Fibroblast of gingiva (primary cell): Measurements from ENCODE around the gene TNRC18.
"Not testable (repeated sequence)": the region's sequence is repeated elsewhere in the genome, so short reads cannot be mapped to it uniquely, and the experiment has no call there.

Experiments used
- DNase-seq: peaks from one replicate; pipeline ENCODE4 v3.0.0-alpha.2; 2011; ENCODE audit warnings: low read depth

TNRC18 gene

DNA sequence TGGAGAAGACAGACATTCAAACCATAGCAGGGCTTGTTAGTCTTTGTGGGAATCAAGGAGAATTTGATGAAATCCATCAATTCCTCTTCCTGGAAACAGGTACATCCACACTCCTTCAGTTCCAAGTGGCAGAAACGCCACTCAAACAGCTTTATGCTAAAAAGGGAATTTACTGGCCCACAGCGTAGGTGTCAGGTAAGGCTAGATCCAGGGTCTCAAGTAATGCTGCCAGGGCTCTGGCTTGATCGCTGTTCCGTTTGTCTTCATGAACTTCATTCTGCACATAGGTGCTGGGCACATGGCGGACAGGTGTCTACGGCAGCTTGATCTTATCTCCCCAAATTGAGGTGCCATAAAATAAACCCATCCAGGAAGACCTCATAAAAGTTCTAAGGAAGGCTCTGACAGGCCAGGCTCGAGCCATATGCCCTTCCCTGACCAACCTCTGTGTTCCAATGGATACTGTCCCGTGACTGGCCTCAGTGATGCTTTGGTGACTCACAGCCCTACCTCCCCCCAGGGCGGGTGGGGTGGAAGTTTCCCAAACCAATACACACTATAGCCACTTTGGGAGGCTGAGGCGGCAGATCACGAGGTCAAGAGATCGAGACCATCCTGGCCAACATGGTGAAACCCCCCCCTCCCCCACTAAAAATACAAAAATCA lies 153.5 kb downstream of the TNRC18 start:
- DNase-seq: not testable (repeated sequence)

DNA sequence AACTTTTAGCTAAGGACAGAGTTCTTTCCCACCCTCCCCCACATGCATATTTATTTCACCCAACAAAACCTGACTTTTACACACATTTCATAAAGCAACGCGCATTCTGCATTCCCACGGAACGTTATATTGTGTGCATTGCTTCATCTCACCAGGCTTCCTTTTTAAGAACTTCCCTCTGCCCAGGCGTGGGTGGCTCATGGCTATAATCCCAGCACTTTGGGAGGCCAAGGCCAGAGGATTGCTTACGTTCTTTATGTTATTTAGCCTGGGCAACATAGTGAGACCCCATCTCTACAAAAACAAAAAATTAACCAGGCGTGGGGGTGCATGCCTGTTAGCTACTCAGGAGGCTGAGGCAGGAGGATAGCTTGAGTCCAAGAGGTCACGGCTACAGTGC lies 155.8 kb downstream of the TNRC18 start:
- not testable (repeated sequence) for DNase-seq

DNA sequence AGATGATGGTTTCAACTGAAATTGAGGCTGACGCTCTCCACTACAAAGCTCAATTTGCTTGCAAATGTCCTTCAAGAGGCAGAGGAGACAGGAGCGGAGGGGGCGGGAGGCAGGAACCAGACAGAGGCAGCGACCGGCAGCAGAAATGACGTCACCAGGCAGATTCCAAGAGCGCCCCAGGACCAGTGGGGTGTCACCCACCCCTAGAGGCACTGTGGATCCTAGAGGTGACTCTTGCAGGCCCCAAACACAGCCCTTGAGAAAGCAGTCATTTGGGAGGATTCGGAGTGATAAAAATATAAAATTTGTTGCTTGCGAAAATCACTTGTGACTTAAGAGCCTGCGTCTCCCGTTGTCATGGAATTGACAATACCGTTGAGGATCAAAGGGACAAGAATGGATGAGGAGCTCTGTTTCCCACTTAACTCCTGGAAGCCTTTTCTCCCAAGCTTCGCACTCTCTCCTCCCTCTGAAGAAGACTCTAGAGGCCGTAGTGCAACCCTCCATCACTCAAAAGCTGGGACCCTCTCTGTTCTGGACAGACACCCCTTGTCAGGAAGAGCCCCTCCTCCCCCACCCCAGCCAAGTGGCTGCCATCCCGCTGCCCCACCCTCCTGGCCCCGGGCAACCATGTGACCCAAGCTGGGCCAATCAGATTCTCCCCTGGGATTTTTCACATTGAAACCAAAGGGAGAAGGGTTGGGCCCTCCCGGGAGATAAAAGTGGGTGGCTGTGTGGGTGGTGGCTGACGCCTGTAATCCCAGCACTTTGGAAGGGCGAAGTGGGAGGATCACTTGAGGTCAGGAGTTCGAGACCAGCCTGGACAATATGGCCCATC lies 157.2 kb downstream of the TNRC18 start:
- no peak for DNase-seq

GRCh38 chr7:5265320-5266190 lies 158.1 kb downstream of the TNRC18 start:
- DNase-seq: no peak

- DNase-seq: not testable (repeated sequence)
Measured at GRCh38 chr7:5263066-5263465, 160.6 kb downstream of the TNRC18 start.

DNA sequence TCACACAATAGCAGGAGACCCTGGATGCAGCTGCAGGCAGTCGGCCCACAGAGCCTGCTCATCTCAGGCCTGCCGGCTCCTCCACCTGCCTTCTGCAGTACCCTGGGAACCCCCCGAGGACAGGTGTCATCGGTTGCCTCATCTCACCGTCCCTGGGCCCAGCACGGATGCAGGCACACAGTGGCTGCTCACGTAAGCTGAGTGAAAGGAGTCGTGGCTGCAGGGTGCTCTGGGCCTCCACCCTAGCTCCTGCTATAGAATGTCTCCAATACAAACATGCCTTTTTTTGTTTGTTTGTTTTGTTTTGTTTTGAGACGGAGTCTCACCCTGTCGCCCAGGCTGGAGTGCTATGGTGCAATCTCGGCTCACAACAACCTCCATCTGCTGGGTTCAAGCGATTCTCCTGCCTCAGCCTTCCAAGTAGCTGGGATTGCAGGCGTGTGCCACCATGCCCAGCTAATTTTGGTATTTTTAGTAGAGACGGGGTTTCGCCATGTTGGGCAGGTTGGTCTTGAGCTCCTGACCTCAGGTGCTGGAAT lies 163.0 kb downstream of the TNRC18 start:
- not testable (repeated sequence) for DNase-seq
